HG02678 (cell line): ENCODE measurements around the gene COL5A1.
"Not testable (repeated sequence)": the region's sequence is repeated elsewhere in the genome, so short reads cannot be mapped to it uniquely, and the experiment has no call there.

Source experiments
- ATAC-seq: cut with Tn5 transposase; IDR thresholded peaks from one replicate; pipeline ENCODE4 v1.9.1; 2021; ENCODE audit warnings: mild to moderate bottlenecking, moderate library complexity; ENCODE audit not compliant: unreplicated experiment

The COL5A1 gene

DNA sequence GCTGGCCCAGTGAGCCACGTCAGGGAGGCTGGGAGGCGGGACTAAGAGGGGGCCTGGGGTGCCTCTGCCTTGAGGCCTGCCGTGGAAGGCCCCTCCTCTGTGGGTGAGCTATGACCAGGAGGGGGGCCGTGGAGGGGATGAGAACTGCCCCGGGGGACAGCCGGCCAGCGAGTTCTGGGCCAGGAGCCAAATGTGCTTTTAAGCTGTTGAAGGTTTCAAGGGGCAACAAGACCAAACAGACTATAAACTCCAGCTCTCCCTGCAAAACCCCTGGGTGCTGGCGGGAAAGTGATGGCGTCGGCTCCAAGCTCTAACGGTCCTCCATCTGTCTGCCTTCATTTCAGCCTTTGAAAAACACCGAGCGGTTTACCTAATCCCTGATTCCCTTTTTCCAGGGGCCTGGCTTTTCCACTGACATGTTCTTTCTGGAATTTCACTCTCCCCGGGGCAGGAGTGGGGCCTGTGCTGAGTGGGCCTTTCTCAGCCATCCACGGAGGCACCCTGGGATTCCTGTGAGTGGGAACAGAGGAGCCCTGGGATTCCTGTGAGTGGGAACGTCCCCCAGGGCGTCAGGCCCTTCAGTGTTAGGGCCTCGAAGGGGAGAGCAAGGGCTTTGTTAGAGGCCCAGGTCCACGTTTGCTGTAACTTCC lies 65.6 kb downstream of the COL5A1 start:
- ATAC-seq = no peak

DNA sequence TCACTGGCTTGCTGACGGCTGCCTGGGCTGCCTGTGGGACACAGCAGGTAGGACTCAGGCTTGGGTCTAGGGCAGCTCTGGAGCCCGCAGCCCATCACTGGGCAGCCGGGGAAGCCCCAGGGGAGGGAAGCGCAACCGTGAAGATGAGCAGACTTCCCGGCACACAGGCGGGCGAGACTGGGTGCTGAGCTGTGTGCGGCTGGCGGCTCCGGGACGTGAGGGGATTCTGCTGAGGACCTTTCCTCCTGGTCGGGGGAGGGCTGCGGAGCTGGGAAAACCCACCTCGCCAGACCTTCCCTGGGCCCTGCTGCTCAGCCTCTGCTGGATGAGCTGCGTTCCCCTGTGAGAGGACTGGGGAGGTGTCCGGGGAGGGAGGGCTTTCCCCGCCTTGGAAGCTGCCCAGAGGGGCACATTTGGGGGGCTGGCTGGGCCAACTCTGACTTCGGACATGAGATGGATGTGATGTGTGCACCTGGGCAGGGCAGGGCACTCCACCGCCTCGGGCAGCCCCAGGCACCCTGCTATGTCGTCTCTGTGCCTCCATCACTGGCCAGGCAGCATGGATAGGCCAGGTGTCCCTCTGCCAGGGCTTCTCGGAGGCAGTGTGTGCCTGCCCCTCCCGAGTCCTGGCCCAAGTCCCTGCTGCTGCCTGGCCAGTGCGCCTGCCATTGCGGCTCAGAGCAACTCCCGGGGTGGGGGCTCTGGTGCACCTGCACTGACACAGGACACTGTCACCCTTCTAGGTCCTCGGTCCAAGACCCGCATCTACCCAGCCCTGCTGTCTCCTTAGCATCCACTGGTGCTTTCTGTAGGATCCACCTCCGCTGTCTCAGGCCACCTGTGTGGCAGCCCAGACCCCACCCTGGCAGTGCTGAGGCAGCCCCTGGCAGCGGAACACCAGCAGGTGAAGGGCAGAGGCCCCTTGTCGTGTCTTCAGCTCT lies 66.4 kb downstream of the COL5A1 start:
- no peak for ATAC-seq

DNA sequence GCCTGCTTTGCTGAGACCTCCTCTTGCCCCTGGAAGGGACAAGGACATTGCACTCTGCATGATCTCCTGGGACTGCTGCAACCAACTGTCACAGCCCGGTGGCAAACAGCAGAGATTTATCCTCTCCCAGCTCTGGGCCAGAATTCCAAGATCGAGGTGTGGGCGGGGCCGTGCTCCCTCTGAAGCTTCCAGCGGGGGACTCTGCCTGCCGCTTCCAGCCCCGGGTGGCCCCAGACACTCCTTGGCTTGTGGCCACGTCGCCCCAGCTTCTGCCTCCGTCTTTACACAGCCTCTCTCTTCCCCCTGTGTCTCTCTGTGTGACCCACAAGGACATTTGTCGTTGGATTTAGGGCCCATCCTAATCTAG lies 67.1 kb downstream of the COL5A1 start:
- no peak for ATAC-seq

DNA sequence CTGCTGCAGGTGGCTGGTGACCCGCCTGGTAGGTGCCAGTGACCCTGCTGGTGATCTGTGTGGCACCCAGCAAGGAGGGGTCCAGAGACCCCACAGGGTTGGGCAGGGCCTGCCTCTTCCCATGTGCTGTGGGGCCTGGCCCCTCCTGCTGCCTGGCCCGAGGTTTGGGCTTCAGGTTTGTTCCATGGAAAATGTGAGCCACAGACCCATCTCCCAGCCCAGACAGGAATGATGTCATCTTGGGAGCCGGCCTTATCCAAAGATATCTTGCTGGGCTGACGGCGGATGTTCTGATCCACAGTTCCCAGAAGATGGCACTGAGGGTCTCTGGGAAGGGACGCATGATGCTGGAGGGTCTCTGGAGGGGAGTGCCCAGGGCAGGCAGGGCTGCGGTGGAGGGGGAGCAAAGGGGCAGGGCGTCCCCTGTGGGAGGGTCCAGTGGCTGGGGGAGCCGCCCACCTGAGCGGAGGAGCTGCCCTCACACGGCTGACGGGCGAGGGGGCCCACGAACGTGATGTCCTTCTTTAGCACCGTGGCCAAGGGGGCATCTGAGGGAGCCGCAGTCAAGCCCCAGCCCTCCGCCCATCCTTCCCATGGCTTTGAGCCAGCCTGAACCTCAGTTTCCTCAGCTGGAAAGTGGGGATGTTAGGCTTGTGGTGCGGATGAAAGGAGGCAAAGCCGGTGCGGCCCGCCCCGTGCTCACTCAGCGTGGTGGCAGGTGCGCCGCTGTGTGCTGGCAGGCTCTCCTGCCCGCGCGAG lies 68.1 kb downstream of the COL5A1 start:
- ATAC-seq = no peak

DNA sequence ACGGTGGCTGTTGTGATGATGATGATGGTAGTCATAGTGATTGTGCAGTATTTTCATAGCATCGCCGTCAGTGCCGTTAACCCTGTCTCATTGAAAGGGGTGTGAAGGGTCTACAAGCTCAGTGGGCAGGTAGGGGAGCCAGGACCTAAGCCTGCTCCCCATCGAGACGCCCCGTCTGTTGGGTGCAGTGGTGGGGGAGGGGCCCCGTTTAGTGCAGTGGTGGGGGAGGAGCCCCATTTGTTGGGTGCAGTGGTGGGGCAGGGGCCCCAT lies 68.6 kb downstream of the COL5A1 start:
- ATAC-seq = no peak

DNA sequence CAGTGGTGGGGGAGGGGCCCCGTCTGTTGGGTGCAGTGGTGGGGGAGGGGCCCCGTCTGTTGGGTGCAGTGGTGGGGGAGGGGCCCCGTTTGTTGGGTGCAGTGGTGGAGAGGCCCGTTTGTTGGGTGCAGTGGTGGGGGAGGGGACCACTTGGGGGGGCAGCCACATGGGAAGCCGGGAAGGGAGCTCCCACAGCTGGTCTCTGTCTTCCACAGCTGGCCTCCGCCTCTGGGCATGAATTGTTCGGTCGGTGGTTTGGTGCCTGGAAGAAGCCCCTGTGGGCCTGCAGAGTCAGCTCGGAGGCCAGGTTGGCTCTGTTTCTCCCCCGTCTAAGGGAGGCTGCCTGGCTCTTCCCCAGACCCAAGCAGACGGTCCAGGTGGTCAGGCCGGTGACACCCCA lies 69.3 kb downstream of the COL5A1 start:
- no peak for ATAC-seq

DNA sequence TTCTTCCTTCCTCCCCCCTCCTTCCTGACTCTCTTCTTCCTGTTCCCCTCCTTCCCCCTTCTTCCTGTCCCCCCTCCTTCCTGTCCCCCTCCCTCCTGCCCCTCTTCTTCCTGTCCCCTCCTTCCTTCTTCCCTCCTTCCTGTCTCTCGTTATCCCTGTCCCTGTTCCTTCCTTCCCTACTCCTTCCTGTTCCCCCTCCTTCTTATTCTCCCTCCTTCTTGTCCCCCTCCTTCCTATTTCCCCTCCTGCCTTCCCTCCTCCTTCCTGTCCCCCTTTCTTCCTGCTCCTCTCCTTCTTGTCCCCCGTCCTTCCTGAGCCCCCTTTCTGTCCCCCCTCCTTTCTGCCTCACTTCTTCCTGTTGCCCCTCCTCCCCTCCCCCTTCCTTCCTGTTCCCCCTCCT lies 70.6 kb downstream of the COL5A1 start:
- ATAC-seq = no peak

DNA sequence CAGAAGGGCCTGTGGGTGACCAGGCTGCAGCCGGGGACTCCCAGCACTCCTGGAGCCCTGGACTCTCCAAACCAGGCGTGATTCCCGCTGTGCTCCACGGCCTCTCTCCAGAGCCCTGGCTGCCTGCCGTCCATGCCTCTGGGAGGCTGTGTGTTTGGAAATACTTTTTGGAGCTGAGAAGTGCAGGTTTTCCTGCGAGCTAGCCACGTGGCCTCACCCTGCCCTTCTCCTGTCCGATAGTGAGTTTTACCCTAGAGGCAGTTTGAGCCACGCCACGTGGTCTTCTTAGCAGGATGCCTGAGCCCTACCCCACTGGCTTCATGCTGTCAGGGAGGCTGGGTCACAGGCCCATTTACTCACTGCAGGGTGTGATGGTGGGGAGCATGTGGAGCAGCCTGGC lies 71.3 kb downstream of the COL5A1 start:
- no peak for ATAC-seq

DNA sequence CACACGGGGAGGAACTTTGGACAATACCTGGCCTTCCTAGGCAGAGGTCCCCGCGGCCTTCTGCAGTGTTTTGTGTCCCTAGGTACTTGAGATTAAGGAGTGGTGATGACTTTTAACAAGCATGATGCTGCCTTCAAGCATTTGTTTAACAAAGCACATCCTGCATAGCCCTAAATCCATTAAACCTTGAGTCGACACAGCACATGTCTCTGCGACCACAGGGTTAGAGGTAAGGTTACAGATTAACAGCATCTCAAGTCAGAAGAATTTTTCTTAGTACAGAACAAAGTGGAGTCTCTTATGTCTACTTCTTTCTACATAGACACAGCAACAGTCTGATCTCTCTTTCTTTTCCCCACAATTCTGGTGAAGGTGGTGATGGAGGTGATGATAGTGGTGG lies 73.9 kb downstream of the COL5A1 start:
- ATAC-seq = not testable (repeated sequence)

DNA sequence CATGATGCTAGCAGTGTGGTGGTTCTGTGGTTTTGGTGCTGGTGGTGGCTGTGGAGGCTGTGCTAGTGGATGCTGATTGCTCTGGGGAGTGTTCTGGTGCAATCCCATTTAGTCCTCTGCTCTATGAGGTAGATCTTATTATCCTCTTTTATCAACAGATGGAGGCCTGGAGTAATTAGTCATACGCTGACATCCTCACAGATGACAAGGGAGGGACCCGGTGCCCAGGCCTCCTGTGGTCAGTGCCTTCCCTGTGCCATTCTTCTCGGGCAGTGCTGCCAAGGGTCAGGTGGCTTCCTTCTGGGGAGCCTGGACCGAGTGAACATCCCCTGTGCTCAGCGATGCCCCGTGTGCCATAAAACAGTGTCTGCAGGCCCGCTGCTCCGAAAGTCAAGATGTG lies 74.5 kb downstream of the COL5A1 start:
- ATAC-seq = no peak

DNA sequence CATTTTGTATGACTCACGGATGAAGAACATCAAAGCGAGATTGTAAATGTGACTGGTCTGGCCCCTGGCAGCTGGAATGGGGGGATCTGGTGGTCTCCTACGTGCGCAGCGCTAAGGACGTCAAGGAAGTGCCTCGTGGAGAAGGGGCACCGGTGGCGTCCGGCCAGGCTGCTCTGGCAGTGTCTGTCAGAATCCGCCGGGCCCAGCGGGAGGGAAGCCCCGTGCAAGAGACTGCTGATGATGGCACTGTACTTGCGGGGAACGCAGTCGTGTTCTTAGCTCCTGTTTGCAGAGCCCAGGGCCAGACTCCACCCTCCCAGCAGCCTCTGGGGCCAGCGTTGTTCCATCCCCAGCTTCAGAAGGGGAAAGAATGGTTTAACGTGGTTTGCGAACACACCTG lies 75.5 kb downstream of the COL5A1 start:
- ATAC-seq = no peak

DNA sequence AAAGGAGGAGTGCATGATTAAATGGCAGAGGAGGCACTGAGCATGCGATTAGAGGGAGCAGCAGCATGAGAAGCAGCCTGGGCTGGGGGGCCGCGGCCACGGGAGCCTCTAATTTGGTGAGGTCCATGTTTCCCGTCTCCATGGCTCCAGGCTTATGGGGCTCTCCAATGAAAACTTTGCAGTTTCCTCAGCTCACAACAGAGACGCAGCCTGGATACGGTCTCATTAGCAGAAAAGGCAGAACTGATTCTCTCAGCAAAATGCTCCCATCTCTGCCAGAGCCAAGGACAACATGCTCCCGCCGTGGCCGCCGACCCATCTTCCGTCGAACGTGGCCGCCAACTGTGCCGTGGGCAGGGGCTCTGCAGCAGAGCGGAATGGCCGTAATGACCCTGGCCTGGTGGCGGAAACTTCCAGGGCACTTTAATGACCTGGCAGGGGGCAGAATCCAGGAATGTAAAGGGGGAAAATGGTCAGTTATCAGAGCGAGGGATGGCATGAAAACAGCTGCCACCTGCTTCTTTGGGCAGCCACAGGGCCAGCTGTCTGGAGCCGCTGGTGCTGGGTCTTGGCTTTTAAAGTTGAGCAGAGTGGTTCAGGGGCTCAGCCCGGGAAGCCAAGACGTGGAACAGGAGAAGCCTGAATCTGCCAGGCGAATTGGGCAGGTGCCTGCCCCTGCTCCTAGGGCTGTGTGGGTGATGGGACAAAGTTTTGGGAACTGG lies 76.5 kb downstream of the COL5A1 start:
- ATAC-seq = no peak

DNA sequence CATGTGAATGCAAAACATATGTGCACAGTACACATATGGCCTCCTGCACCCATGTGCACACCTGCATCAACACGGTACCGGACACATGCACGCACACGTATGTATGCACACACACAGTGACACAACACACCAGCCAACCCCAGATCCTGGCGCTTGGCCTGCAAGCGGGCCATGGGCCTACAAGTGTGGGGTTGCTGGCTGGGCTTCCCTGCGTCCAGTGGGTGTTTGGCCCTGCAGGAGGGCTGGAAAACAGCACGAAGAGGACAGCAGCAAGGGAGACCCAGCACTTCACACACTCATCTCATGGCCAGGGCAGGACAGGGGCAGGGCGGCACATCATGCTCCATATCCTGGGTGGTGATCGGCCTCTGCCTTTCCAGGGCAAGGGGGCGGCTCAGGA lies 77.7 kb downstream of the COL5A1 start:
- ATAC-seq = no peak

DNA sequence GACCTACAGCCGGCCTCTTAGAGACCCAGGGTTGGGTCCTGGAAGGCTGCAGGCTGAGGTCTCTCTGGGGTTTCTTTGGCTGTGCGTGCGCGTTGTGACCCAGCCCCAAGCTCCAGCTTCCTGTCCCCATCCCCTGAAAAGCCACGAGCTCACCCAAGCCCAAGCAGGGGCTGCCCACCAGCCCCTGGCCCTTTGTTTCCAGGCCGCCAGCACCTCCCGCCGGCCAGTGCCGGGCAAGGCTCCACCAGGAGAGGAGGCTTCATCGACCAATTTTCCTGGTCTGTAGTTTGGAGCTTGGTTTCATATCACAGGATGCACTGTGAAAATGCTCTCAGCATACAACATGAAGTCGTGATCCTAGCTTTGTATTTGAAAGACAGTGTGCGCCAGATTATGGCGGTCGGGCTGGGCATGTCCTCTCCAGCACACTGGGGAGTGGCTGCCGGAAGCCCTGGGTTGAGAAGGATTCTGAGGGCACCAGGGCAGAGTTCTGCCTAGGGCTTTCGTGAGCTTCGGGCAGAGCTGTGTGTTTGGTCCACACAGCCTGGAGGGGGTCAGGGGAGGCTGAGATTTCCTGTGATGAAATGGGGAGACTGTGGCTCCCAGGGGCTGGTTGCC lies 78.6 kb downstream of the COL5A1 start:
- ATAC-seq = no peak

DNA sequence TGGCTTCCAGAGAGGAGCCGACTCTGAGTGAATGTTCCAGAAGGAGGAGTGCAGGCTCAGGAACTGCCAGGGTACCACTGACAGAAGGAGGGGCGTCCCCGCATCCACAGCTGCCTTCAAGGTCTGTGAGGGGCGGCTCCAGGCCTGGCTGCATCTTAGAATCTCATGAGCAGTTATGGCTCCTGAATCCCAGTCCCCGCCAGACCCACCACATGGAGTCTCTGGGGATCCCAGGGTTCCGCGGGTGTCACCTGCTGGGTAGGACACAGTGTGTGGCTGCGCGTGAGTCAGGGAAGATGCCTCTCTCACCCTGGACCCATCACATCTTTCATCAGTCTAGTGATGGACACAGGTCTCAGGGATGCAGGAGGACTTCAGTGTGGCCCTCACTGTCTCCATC lies 79.2 kb downstream of the COL5A1 start:
- no peak for ATAC-seq

DNA sequence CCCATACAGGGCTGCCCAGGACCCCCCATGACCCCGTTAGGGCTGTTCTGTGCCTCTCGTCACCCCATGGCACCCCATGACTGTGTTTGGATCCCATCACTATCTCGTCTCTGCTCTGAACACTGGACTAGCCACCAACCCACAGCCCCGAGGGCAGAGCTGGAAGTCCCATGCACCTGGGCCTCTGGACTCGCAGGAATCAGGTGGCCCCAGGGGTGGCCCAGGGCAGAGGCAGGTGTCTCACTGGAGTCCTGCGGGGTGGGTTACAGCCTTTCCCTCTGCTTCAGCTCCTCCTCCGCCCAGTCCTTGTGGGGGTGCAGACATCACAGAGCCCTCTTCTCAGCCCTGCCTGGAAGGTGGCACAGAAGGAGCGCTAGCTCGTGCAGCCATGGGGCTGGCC lies 79.7 kb downstream of the COL5A1 start:
- no peak for ATAC-seq

DNA sequence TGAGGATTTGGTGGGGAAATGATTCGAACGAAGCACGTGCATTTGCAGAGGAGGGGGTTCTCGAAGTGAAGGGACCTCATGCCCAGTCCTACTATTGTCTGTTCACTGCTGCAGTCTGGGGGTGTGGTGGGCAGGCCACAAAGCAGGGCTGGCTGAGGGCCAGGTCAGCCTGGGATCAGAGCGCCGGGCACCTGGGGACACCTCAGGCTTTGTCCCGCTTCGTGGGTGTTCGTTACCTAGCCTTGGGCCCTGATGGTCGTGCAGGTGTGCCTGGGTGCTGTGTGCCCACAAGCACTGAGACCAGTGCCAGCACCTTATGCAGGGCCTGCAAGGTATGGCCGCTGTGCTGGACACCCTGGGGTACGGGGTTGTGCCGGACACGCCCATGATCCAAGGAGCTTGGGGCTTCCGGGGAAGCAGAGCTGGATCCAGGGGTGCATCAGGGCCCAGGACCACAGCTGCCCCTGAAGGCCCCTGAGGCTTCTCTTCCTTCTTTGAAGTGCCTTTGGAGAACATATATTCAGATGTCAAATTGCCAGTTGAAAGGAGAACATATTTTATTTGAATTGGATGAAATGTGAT lies 80.6 kb downstream of the COL5A1 start:
- ATAC-seq = no peak

DNA sequence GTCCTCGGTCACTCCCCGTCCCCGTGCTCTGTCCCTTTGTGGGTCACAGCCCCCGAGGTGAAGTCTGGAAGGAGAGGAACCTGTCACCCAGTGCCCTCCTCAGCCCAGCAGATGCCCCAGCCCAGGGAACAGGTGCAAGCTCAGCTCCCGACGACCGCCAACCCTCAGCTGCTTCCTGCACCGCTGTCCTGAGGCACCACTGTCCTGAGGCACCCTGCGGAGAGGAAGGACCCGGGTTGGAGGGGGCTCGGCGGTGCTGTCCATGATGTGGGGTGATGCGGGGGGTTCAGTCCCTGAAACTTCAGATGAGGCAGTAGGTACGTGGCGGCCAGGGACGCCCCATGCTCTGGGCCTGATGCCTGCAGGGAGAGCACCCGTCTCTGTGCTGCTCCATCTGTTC lies 81.4 kb downstream of the COL5A1 start:
- no peak for ATAC-seq

DNA sequence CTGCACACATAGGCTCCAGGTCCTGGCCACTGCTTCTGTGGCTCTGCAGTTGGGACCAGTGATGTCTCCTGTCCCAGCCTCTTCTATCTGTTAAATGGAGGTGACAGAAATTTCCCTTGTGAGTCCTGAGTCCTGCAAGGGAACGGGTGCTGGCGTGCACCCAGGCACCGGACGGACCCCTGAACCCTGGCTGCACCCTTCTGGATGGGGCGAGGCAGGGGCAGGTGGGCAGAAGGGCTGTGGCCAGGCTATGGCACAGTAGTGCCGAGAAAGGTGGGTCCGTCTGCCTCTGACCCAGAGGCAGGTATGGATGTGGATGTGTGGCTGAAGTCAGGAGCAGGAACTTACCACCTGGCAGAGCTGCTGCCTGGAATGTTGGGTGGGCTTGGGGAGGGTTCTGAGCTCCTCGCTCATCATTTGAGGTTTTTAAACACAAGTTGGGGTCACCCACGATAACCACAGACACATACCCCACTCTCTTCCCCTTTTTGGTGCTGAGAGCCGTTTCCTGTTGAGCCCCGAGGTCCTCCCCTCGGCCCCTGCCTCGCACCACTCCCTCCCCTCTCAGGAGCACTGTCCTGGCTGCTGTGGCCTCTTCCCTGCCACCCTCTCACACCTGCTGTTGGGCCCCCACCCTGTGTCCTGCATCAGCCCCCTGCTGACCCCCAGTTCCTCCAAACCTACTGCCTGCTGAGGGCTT lies 82.0 kb downstream of the COL5A1 start:
- no peak for ATAC-seq
